Pancreas (tissue), 10 donors: ENCODE results near the gene AMPD3. TPM values are rescaled to one million over a fixed set of nuclear protein-coding genes. Genes with fewer than 3 reads are reported as not detected.
A peak's percentile ranks its signal among the peaks of the same experiment; 100 is the strongest.

Source experiments
- ATAC-seq, 4 donors: fragments of 200-7000 bp; cut with Tn5 transposase; one replicate each; pipeline versions ENCODE4 v1.8.0 to v1.9.1; 2020; ENCODE audit warnings: mild to moderate bottlenecking in 4 of 4, moderate library complexity in 4 of 4
- DNase-seq, 6 donors: peaks; one replicate each; pipeline ENCODE4 v3.0.0-alpha.2; 2020
- FAIRE-seq: peaks from 2 replicates; lab custom pipeline; 2012; peaks lifted over from hg19 to GRCh38; lab: Jason Lieb, UNC
- H3K27ac ChIP-seq, 4 donors: fragments of 200-600 bp; sonication (generic); 1 replicate in 3 of 4; 2 replicates in 1 of 4; pipeline versions ENCODE4 v1.5.0 to v1.8.0; 2020
- H3K27me3 ChIP-seq, 4 donors: fragments of 200-600 bp; one replicate each; pipeline ENCODE4 v1.8.0; 2021
- H3K36me3 ChIP-seq, 3 donors: fragments of 200-600 bp; sonication (generic) in 1 of 3; one replicate each; pipeline versions ENCODE4 v1.5.0 to v1.8.0; 2020 to 2021
- H3K4me1 ChIP-seq, 3 donors: fragments of 200-600 bp; one replicate each; pipeline ENCODE4 v1.8.0; 2021
- H3K4me3 ChIP-seq, 4 donors: fragments of 200-600 bp; sonication (generic) in 2 of 4; one replicate each; pipeline versions ENCODE4 v1.5.0 to v1.8.0; 2020 to 2021
- H3K9me3 ChIP-seq, 4 donors: fragments of 200-600 bp; one replicate each; pipeline ENCODE4 v1.8.0; 2021
- CTCF ChIP-seq, 4 donors: fragments of 200-600 bp; sonication (generic) in 3 of 4; IDR thresholded peaks; one replicate each; pipeline versions ENCODE4 v1.5.0 to v1.8.0; 2021; ENCODE audit warnings: antibody characterized with exemption in 4 of 4
- WGBS, 2 donors: extraction: QIAGEN DNeasy Blood & Tissue Kit; methylation state at CpG; one replicate each; pipeline ENCODE4 v1.1.7; 2013; 5-methylcytosine and 5-hydroxymethylcytosine counted together
- intact Hi-C, 3 donors: fragments of 100-400 bp; cut with DNase I; formaldehyde crosslinking; loops; one replicate each; pipeline versions ENCODE4 v1.11.1 to v1.14.2; 2022
- polyA plus RNA-seq, 2 donors: library from polyadenylated mRNA; stranded (reverse); fragments of 200-250 nt; gene quantifications; one replicate each; pipeline ENCODE4 v1.2.3, GENCODE V29; 2013
- total RNA-seq, 6 donors: library from RNA; stranded (reverse); fragmentation: NEBNext Ultra II Directional in 4 of 6; extraction: Animal tissue kit (Norgen Biotek cat#: 25700) in 4 of 6; gene quantifications; one replicate each; pipeline versions ENCODE4 v1.2.1 to v1.2.4, GENCODE V29; 2021 to 2023
- donor health status: healthy with polysubstance abuse.
- donor health status: DM: no; HTN: no; CAD: no; lungs with moderate emphysema.
- donor health status: DM: no; HTN: no; CAD: no.
- donor health status: control.
- donor health status: control.
- donor health status: Bipolar disorder and iron deficiency.
- donor health status: DM: yes; HTN: yes; CAD: no.
- donor health status: DM: no; HTN: no; CAD: no.
- donor health status: DM: no; HTN: no; CAD: no.
- donor health status: DM: yes; HTN: yes; CAD: no.

AMPD3 gene
- total and polyA plus RNA-seq, 8 donors, result 2.7 to 10.0 (median 3.7) TPM

DNA sequence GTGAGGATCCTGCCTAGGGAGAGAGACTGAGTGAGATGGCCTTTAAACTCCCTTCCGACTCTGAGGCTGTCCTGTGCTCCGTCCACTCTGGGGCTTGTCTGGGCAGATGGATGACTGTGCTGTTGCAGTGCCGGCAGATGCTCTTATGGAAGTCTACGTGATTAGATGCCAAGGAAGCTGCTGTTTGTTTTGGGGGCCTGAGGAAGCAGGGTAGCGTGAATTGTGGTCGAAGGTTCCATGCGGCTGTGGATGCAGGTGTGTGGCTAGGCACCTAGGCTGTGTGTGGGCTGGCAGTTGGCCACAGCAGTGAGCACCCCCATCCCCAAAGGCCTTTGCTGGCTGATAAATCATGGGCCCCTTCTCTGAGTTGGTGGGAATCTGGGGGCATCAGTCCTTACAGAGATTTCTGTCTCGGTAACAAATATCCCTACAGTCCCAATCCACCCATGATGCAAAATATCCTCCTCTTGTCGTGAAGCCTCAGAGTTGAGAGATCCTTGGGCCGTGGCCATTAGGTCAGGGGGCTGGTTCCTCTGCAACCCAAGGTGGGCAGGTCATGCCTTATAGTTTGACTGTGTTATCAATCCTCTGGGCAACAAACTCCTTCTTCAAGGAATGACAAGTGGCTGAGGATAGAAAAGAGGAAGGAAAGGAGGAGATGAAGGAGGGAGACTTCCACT is 31.2 kb downstream of the AMPD3 start:
- no peak for ATAC-seq

GRCh38 chr11:10487002-10487647 is 32.1 kb downstream of the AMPD3 start:
- no peaks in the 10 kb centered on the region for H3K36me3 ChIP-seq
- DNase-seq (no peak), ATAC-seq (no peak), FAIRE-seq (no peak)
- no peaks in the 10 kb centered on the region for H3K9me3 ChIP-seq
- H3K4me1 ChIP-seq, result no peaks in the 10 kb centered on the region
- intact Hi-C loops, result no loop called here
- 85 to 90% methylated on average over 16 of the region's 16 CpGs for WGBS, 2 donors
- H3K27me3 ChIP-seq, result no peaks in the 10 kb centered on the region
- H3K4me3 ChIP-seq, result no peak overlapping the region
- TF ChIP-seq CTCF (IDR thresholded peaks at IDR 0.05), result no peak
- no peak overlapping the region for H3K27ac ChIP-seq

More for the DNA sequence above, 31.2 kb downstream of the AMPD3 start:
- no peaks in the 10 kb centered on the region for H3K27me3 ChIP-seq
- no peak overlapping the region for H3K27ac ChIP-seq
- no peaks in the 10 kb centered on the region for H3K36me3 ChIP-seq
- no peaks in the 10 kb centered on the region for H3K4me1 ChIP-seq
- DNase-seq (no peak), FAIRE-seq (no peak)
- TF ChIP-seq CTCF (IDR thresholded peaks at IDR 0.05), result no peak
- H3K4me3 ChIP-seq, result no peak overlapping the region
- no peaks in the 10 kb centered on the region for H3K9me3 ChIP-seq
- intact Hi-C loops, result no loop called here
- WGBS, 2 donors, result 90 to 94% methylated on average over 10 of the region's 10 CpGs

- Histone ChIP-seq H3K27ac (no peak overlapping the region), H3K36me3 (no peaks in the 10 kb centered on the region), H3K27me3 (no peaks in the 10 kb centered on the region), H3K4me3 (no peak overlapping the region), H3K9me3 (no peaks in the 10 kb centered on the region), H3K4me1 (no peaks in the 10 kb centered on the region)
- ATAC-seq, result peak in 2 of 4 donors; percentile 38 to 39
- no peak for TF ChIP-seq CTCF (IDR thresholded peaks at IDR 0.05)
- WGBS, 2 donors, result 83 to 85% methylated on average over 13 of the region's 13 CpGs
- FAIRE-seq, result no peak
- no peak for DNase-seq
- intact Hi-C loops, result no loop called here
These were observed 33.3 kb downstream of the AMPD3 start for GRCh38 chr11:10488121-10488933.

DNA sequence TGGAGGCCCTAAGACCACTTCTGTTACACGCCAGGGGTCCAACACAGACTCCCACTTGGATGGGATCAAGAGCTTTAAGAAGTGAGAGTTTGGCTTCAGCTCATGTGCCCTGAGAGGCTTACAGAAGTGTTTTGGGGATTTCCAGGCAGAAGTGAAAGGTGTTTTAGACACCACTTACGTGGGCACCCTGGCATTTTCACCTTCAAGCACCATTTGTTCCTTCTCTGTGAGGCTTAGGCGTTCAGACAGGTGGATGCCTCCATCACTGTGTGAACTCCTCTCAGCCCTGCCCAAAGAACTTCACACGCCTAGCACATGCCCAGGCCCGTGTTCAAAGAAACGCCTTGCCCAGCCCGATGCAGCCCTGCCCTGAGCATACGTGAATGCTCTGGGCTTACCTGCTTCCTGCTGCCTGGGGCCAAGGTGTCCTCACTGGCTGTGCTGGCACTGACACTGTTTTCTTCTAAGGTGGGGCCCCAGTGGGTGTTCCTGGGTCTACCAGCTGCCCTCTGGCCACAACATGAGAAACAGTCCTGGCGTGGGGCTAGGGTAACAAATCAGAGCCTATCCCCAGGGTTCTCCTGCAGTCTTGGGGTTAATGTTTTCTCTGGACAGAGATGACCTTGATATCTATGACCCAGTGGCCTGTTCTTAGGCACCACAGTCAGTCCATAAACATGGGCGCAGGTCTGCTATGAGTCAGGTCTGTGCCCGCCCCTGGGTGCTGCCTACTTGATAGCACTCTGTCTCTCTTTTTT is 34.0 kb downstream of the AMPD3 start:
- Histone ChIP-seq H3K4me3 (no peak overlapping the region), H3K36me3 (peaks cover 0 to 4% (median 0%) of the 10 kb centered on the region in 3 donors), H3K9me3 (no peaks in the 10 kb centered on the region), H3K27ac (no peak overlapping the region), H3K4me1 (no peaks in the 10 kb centered on the region), H3K27me3 (no peaks in the 10 kb centered on the region)
- TF ChIP-seq CTCF (IDR thresholded peaks at IDR 0.05), result no peak
- FAIRE-seq (no peak), DNase-seq (no peak), ATAC-seq (peak in 2 of 4 donors; percentile 44 to 55)
- intact Hi-C loops, result no loop called here
- 89 to 93% methylated on average over 11 of the region's 11 CpGs for WGBS, 2 donors
